ENCODE measurements around the gene PHF23. TPM values are rescaled to one million over a fixed set of nuclear protein-coding genes. Genes with fewer than 3 reads are reported as not detected.
A peak's percentile ranks its signal among the peaks of the same experiment; 100 is the strongest.

PHF23 gene
- total and polyA plus RNA-seq, 9 of the 15 experiments (the other 6 are each of a cell fraction or from before 2014, with no cell fraction given), result 7.4 to 87.5 (median 33.7) TPM

DNA sequence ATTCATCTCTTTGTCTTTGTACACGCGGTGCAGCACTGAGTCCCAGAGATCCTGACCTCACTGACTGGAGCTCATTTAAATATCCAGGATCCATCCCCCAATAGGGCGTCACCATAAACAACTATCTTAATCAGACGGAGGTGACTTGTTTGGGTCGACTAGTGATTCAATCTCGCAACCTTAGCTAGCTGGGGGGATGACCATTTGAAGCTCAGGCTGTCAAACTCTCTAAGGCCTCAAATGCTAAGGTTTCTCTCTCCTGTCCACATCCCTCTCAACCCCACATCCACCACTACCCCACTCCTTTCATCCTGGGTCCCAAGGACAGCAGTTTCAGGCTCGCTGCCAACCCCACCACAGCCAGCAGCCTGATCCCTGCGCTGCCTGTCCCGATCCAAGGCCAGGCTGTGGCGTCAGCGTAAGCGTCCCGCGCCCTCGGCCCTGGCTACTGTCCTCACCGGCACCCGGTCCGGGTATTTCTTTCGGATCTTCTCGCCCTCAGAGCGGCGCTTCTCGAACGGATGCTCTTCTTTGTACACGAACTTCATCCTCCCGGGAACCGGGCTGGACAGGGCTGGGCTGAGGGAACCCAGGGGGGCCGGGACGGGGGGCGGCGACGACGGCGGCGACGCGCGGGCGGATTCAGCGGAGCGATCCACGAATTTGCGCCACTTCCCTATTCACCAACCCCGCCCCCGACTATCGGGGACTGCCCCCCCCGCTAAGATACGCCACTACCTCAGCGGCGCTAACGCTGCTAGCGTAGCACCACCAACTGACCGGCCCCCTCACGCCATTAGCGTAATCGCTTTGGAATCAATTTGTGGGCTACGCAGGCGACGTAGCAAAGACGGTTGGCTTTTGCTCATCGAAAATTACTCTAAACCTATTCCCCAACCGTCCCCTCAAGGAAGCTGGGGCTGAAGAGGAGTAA is 2.8 kb upstream of the PHF23 start, which contains the start of gene GABARAP (continued):
- TF ChIP-seq HDAC3 (IDR thresholded peaks at IDR 0.05; ENCODE audit: borderline replicate concordance, partially characterized antibody), result peak; percentile 100
- TF ChIP-seq, protein P1, sequence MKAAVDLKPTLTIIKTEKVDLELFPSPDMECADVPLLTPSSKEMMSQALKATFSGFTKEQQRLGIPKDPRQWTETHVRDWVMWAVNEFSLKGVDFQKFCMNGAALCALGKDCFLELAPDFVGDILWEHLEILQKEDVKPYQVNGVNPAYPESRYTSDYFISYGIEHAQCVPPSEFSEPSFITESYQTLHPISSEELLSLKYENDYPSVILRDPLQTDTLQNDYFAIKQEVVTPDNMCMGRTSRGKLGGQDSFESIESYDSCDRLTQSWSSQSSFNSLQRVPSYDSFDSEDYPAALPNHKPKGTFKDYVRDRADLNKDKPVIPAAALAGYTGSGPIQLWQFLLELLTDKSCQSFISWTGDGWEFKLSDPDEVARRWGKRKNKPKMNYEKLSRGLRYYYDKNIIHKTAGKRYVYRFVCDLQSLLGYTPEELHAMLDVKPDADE (conservative IDR thresholded peaks at IDR 0.05; ENCODE audit: control insufficient read depth, low read depth, low read length), result 0 out of 2 replicates have a peak, but pooled peaks have one; percentile 43
- 0 out of 2 replicates have a peak, but pooled peaks have one; percentile 10 for TF ChIP-seq POLR2A (conservative IDR thresholded peaks at IDR 0.05)
- TF ChIP-seq SAP30 (IDR thresholded peaks at IDR 0.05; ENCODE audit: borderline replicate concordance, insufficient read depth, low read depth, low read length, poor library complexity, severe bottlenecking), result peak; percentile 83
- no peak for TF ChIP-seq SRSF3 (IDR thresholded peaks at IDR 0.05; ENCODE audit: insufficient read depth, low read length)
- TF ChIP-seq ZNF431 (CRISPR knock-in tag; IDR thresholded peaks at IDR 0.05), result 0 out of 2 replicates have a peak, but pooled peaks have one; percentile 11
- TF ChIP-seq, protein P2, sequence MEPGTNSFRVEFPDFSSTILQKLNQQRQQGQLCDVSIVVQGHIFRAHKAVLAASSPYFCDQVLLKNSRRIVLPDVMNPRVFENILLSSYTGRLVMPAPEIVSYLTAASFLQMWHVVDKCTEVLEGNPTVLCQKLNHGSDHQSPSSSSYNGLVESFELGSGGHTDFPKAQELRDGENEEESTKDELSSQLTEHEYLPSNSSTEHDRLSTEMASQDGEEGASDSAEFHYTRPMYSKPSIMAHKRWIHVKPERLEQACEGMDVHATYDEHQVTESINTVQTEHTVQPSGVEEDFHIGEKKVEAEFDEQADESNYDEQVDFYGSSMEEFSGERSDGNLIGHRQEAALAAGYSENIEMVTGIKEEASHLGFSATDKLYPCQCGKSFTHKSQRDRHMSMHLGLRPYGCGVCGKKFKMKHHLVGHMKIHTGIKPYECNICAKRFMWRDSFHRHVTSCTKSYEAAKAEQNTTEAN (CRISPR knock-in tag; IDR thresholded peaks at IDR 0.05), result no peak
- TF ChIP-seq, protein P3, sequence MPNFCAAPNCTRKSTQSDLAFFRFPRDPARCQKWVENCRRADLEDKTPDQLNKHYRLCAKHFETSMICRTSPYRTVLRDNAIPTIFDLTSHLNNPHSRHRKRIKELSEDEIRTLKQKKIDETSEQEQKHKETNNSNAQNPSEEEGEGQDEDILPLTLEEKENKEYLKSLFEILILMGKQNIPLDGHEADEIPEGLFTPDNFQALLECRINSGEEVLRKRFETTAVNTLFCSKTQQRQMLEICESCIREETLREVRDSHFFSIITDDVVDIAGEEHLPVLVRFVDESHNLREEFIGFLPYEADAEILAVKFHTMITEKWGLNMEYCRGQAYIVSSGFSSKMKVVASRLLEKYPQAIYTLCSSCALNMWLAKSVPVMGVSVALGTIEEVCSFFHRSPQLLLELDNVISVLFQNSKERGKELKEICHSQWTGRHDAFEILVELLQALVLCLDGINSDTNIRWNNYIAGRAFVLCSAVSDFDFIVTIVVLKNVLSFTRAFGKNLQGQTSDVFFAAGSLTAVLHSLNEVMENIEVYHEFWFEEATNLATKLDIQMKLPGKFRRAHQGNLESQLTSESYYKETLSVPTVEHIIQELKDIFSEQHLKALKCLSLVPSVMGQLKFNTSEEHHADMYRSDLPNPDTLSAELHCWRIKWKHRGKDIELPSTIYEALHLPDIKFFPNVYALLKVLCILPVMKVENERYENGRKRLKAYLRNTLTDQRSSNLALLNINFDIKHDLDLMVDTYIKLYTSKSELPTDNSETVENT (CRISPR knock-in tag; IDR thresholded peaks at IDR 0.05), result no peak
- TF ChIP-seq ZNF217 (CRISPR knock-in tag; IDR thresholded peaks at IDR 0.05), result no peak
- no peak for TF ChIP-seq ZEB2 (IDR thresholded peaks at IDR 0.05)
- TF ChIP-seq ZNF24 (IDR thresholded peaks at IDR 0.05), result peak; percentile 99
- peak; percentile 64 for TF ChIP-seq HNRNPH1 (optimal IDR thresholded peaks at IDR 0.05; ENCODE audit: low read depth, low read length)
- TF ChIP-seq CBX5 (IDR thresholded peaks at IDR 0.05; ENCODE audit: borderline replicate concordance, low read depth), result no peak
- TF ChIP-seq NFE2L1 (tag; IDR thresholded peaks at IDR 0.05; ENCODE audit: borderline replicate concordance, low read depth), result no peak
- TF ChIP-seq ARHGAP35 (IDR thresholded peaks at IDR 0.05; ENCODE audit: partially characterized antibody), result peak; percentile 87
- no peak; the same call in 1 of the 2 replicates for TF ChIP-seq SP1 (CRISPR knock-in tag; IDR thresholded peaks at IDR 0.05)
- no peak for TF ChIP-seq HMG20A (CRISPR knock-in tag; conservative IDR thresholded peaks at IDR 0.05)
- TF ChIP-seq RFX1 (IDR thresholded peaks at IDR 0.05), result no peak; the same call in 1 of the 2 replicates
- no peak for TF ChIP-seq ATF1 (CRISPR knock-in tag; IDR thresholded peaks at IDR 0.05)
- TF ChIP-seq ATF1 (tag; IDR thresholded peaks at IDR 0.05), result no peak; the same call in 1 of the 2 replicates
- TF ChIP-seq, protein P4, sequence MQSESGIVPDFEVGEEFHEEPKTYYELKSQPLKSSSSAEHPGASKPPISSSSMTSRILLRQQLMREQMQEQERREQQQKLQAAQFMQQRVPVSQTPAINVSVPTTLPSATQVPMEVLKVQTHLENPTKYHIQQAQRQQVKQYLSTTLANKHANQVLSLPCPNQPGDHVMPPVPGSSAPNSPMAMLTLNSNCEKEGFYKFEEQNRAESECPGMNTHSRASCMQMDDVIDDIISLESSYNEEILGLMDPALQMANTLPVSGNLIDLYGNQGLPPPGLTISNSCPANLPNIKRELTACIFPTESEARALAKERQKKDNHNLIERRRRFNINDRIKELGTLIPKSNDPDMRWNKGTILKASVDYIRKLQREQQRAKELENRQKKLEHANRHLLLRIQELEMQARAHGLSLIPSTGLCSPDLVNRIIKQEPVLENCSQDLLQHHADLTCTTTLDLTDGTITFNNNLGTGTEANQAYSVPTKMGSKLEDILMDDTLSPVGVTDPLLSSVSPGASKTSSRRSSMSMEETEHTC (IDR thresholded peaks at IDR 0.05), result no peak

All from K562 (cell line).